RWPE2 (cell line): ENCODE measurements around the gene HEXB.

Experiments
- ATAC-seq: fragments of 200-7000 bp; cut with Tn5 transposase; 3 replicates; pipeline ENCODE4 v1.9.1; 2021; ENCODE audit warnings: low read depth
- DNase-seq: peaks from one replicate; pipeline ENCODE4 v3.0.0-alpha.2; 2020; ENCODE audit warnings: low spot score
- H3K27ac ChIP-seq: fragments of 450-650 bp; 2 replicates; pipeline ENCODE4 v1.5.1; 2017; ENCODE audit warnings: mild to moderate bottlenecking; ENCODE audit not compliant: poor library complexity, severe bottlenecking
- H3K27me3 ChIP-seq: fragments of 250-450 bp; sonication (Bioruptor Pico); 2 replicates; pipeline ENCODE4 v1.5.1; 2021; ENCODE audit warnings: mild to moderate bottlenecking, moderate library complexity; ENCODE audit not compliant: insufficient read depth, poor library complexity, severe bottlenecking
- H3K36me3 ChIP-seq: fragments of 250-450 bp; sonication (Bioruptor Pico); 2 replicates; pipeline ENCODE4 v1.5.1; 2020; ENCODE audit warnings: low read depth, mild to moderate bottlenecking, moderate library complexity
- H3K4me1 ChIP-seq: fragments of 250-450 bp; sonication (Bioruptor Pico); 2 replicates; pipeline ENCODE4 v1.5.1; 2021; ENCODE audit warnings: mild to moderate bottlenecking, moderate library complexity; ENCODE audit not compliant: insufficient read depth, poor library complexity, severe bottlenecking
- H3K4me3 ChIP-seq: fragments of 250-450 bp; sonication (Bioruptor Pico); 2 replicates; pipeline ENCODE4 v1.5.1; 2021; ENCODE audit warnings: mild to moderate bottlenecking, moderate library complexity; ENCODE audit not compliant: severe bottlenecking
- H3K9me3 ChIP-seq: fragments of 250-450 bp; sonication (Bioruptor Pico); 2 replicates; pipeline ENCODE4 v1.5.1; 2021; ENCODE audit warnings: mild to moderate bottlenecking, moderate library complexity; ENCODE audit not compliant: severe bottlenecking
- TF ChIP-seq, protein P1 (sequence below): fragments of 450-650 bp; IDR thresholded peaks from one replicate; pipeline ENCODE4 v1.5.1; 2017; ENCODE audit warnings: mild to moderate bottlenecking, moderate library complexity; ENCODE audit not compliant: poor library complexity, severe bottlenecking

HEXB gene

GRCh38 chr5:74655206-74655605 lies 29.8 kb upstream of the HEXB start:
- Histone ChIP-seq H3K9me3 (no peaks in the 10 kb centered on the region), H3K27ac (no peak overlapping the region), H3K27me3 (no peaks in the 10 kb centered on the region), H3K4me1 (peaks cover 5% of the 10 kb centered on the region), H3K4me3 (no peak overlapping the region), H3K36me3 (no peaks in the 10 kb centered on the region)
- no peak for DNase-seq
- ATAC-seq, result no peak
- TF ChIP-seq, protein P1, sequence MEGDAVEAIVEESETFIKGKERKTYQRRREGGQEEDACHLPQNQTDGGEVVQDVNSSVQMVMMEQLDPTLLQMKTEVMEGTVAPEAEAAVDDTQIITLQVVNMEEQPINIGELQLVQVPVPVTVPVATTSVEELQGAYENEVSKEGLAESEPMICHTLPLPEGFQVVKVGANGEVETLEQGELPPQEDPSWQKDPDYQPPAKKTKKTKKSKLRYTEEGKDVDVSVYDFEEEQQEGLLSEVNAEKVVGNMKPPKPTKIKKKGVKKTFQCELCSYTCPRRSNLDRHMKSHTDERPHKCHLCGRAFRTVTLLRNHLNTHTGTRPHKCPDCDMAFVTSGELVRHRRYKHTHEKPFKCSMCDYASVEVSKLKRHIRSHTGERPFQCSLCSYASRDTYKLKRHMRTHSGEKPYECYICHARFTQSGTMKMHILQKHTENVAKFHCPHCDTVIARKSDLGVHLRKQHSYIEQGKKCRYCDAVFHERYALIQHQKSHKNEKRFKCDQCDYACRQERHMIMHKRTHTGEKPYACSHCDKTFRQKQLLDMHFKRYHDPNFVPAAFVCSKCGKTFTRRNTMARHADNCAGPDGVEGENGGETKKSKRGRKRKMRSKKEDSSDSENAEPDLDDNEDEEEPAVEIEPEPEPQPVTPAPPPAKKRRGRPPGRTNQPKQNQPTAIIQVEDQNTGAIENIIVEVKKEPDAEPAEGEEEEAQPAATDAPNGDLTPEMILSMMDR, result no peak

GRCh38 chr5:74655716-74656115 lies 29.3 kb upstream of the HEXB start:
- Histone ChIP-seq H3K4me1 (peaks cover 5% of the 10 kb centered on the region), H3K27ac (no peak overlapping the region), H3K4me3 (no peak overlapping the region), H3K27me3 (no peaks in the 10 kb centered on the region), H3K9me3 (no peaks in the 10 kb centered on the region), H3K36me3 (no peaks in the 10 kb centered on the region)
- TF ChIP-seq, protein P1, result no peak
- ATAC-seq, result no peak
- no peak for DNase-seq

DNA sequence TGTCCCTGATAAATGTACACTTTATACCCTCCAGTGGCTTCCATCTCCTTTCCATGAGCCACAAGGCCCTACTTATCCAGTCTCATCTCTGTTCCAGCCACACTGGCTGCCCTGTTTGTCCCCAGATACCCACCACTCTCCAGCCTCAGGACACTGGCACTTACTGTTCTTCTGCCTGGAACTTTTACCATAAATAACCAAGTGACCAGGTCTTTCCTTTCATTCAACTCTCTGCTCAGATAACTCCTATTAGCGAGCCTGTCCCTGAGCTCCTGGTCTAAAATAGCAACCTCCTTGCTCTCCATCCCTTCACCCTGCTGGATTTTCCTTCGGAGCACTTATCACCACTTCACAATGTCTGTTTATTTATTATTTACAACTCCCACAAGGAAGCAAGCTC lies 27.9 kb upstream of the HEXB start:
- TF ChIP-seq, protein P1, result no peak
- Histone ChIP-seq H3K4me1 (no peaks in the 10 kb centered on the region), H3K27ac (no peak overlapping the region), H3K9me3 (no peaks in the 10 kb centered on the region), H3K27me3 (no peaks in the 10 kb centered on the region), H3K36me3 (no peaks in the 10 kb centered on the region), H3K4me3 (no peak overlapping the region)
- ATAC-seq (no peak), DNase-seq (no peak)

GRCh38 chr5:74659172-74659571 lies 25.9 kb upstream of the HEXB start:
- no peaks in the 10 kb centered on the region for H3K27me3 ChIP-seq
- no peak for ATAC-seq
- DNase-seq, result no peak
- H3K4me3 ChIP-seq, result no peak overlapping the region
- TF ChIP-seq, protein P1, result no peak
- no peak overlapping the region for H3K27ac ChIP-seq
- no peaks in the 10 kb centered on the region for H3K4me1 ChIP-seq
- H3K36me3 ChIP-seq, result no peaks in the 10 kb centered on the region
- no peaks in the 10 kb centered on the region for H3K9me3 ChIP-seq

GRCh38 chr5:74660140-74660539 lies 24.9 kb upstream of the HEXB start:
- DNase-seq (no peak), ATAC-seq (no peak)
- TF ChIP-seq, protein P1, result no peak
- Histone ChIP-seq H3K36me3 (no peaks in the 10 kb centered on the region), H3K4me1 (no peaks in the 10 kb centered on the region), H3K9me3 (no peaks in the 10 kb centered on the region), H3K27ac (no peak overlapping the region), H3K4me3 (no peak overlapping the region), H3K27me3 (no peaks in the 10 kb centered on the region)
